ENCODE data around the gene CFAP77.

CFAP77 gene

GRCh38 chr9:132457504-132458236, 47.7 kb downstream of the CFAP77 start:
- no peak for DNase-seq

- no peak for DNase-seq
These were observed 48.4 kb downstream of the CFAP77 start for GRCh38 chr9:132458432-132458831.

DNA sequence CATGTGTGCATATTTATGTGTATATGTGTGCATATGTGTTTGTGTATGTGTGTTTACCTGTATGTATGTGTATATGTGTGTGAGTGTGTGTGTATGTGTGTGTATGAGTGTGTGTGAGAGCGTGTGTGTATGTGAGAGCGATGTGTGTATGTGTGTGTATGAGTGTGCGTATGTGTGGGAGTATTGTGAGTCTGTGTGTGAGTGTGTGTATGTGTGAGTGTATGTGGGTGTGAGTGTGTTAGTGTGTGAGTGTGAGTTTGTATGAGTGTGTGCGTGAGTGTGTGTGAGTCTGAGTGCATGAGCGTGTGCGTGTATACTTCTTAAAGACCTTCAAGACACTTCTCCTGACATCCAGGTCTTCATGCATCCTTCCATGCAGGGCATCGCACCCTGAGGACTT, 49.6 kb downstream of the CFAP77 start:
- no peak for DNase-seq

DNA sequence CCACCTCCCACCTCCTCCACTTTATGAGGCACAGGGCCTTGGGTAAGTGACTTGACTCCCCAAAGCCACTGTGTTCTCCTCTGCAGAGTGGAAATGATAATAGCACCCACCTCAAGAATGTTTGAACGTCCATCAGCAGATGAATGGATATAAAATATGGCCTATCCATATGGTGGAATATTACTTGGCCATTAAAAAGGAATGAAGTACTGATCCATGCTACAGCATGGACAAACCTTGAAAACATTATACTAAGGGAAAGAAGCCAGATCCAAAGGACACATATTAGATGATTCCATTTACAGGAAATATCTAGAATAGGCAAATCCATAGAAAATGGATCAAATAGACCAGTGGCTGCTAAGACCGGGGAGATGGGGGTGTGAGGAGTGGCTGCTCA, 50.2 kb downstream of the CFAP77 start:
- no peak for DNase-seq

DNA sequence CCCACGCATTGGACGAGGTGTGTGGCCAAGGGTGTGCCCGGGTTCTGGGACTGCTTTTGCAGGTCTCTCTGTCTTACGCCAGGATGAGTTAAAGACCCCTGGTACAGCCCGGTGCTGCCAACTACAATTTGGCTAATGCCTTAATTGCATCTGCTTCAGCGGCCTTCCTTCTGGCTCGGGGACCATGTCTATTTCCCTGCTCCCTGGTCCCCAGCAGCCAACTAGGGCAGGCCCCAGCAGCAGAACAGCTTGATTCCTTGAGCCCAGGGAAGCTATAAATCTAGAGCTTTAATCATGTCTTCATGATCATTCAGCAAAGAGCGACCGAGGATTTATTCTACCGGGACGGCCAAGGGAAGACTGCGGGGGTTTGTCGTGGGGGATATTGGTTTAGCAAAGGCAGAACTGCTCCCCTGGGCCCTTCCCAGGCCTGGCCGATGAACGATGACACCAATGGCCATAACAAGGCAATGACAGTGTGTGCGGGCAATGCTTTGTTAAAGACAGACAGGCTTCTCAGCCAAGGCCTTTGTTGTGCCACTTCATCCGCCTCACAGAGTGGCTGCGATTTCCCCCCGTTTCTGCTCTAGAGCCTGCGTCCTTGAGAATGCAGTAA, 51.4 kb downstream of the CFAP77 start:
- DNase-seq = no peak

DNA sequence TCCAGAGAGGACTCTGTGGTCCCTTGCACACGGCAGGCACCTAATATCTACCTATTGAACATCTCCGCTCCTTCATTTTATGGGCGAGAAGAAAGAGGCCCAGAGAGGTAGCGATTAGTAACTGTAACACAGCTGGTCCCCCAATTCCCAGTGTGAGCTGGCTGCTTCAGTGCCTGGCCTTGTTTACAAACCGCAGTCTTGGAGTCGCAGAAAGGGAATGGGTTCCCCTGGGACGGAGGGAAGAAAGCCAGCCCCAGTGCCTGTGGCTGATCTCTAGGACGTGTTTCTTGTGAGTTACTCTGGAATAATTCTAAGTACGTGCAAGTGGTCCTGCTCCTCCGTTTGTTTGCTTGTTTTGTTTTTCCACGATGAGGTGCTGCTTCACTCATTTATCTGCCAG, 52.0 kb downstream of the CFAP77 start:
- no peak for DNase-seq

- no peak for DNase-seq
These were observed 54.5 kb downstream of the CFAP77 start for GRCh38 chr9:132464547-132464946.

- DNase-seq = no peak
These were observed 55.2 kb downstream of the CFAP77 start for GRCh38 chr9:132465131-132465635.

DNA sequence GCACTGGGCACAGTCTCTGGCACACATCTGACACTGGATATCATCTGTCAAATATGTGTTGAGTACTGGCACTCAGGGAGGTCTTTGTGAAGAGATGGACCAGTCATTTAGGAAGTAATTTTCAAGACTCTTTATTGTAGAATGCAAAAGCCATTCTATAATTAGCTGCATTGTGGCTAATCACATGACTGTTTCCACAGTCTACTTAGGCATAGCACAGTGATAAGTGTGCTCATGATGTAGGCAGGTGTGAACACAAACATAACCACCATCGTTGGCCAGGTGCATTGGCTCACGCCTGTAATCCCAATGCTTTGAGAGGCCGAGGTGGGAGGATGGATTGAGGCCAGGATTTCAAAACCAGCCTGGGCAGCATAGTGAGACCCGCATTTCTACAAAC, 62.2 kb downstream of the CFAP77 start:
- no peak for DNase-seq

DNA sequence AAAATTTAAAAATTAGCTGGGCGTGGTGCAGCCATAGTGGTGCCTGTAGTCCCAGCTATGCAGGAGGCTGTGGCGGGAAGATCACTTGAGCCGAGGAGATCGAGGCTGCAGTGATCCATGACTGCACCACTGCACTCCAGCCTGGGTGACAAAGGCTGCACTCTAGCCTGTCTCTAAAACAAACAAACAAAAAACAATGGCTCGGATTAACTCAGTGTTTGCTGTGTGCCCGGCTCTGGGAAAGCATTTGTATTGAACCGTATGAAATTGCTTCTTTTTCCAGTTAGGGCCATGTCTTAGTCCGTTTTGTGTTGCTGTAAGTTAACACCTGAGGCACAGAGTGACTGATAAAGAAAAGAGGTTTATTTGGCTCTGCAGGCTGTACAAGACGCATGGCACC, 62.6 kb downstream of the CFAP77 start:
- no peak for DNase-seq

DNA sequence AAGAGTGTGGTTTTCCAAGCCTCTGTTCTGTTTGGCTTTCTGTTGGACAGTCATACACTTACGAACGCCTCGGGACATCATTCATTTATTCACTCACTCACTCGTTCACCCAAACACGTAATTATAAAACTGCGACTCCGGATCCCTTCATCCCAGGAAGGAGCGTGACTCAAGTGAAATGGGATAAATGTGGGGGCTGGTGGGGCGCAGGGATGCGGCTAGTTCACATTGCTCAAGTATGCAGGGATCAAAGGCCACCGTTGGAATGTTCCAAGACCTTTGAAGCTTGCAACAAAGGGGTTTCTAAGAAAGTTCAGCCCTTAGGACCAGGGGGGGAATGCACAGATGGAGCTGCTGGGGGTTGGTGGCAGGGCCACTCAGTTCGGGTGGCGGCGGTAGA, 64.2 kb downstream of the CFAP77 start:
- no peak for DNase-seq

DNA sequence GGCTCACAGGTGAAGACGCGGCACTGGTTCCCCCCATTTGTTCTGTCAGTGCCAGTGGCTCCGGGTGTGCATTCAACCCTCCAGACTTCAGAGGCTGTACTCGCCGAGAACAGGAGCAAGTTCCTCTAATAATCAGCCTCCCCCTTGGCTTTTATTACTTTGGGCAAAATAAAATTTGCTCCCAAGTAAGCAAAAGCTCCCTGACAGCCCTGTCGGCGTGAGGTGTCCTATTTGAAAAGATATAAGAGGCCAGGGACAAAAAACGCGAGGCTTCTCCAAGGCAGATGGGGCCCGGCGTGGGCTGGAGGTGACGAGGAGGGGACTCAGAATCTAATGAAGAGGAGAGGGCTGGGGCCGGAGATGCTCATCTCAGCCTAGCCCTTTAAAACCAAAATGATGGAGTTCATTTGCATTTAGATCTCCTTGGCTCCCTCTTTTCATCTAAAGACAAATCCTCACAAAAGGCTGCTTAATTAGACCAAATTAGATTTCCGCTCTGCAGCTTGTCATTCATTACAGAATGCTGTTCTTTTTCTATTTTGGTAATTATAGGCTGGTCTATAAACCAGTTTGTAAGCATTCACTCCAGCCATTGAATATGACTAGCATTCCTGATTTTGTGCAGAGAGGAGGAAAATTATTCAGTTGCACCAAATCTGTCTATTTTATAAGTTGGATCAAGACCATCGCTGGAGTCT, 68.5 kb downstream of the CFAP77 start:
- no peak for DNase-seq

- no peak for DNase-seq
These were observed 69.7 kb downstream of the CFAP77 start for GRCh38 chr9:132479733-132480132.

DNA sequence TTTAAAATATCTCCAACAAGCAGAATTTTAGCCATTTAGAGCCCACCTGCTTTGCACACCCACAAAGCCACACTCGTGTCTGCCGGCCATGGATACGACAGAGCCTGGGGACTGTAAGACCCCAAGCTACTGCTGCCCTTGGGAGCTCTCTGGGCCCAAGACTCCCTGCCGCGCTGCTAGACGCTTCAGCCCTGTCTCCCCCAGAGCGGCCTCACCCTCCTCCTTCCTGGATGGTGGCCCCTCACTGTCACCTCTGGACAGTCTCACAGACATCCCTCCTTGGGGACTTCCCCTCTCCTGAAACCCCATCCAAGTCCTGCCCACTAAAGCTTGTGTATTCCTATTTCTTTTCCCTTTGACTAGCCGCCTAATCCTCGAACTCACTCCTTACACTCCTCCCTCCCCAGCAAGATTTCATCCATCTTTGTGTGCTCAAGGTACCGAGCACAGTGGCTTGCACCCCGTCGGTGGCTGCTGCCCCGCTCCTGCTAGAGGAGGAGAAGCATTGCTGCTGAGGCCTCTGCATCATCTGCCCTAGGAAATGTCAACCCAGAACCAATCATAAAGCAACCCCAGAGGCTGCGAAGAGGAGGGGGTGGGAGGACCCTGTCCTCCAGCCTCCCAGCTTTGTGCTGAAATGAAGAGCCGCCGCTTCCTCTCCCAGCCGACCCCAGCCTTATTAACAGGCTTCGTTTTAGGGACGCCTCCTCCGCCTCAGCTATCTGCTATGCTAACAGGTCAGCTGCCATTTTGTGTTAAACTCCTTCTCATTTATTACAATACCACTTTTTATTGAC, 71.2 kb downstream of the CFAP77 start:
- DNase-seq = no peak

DNA sequence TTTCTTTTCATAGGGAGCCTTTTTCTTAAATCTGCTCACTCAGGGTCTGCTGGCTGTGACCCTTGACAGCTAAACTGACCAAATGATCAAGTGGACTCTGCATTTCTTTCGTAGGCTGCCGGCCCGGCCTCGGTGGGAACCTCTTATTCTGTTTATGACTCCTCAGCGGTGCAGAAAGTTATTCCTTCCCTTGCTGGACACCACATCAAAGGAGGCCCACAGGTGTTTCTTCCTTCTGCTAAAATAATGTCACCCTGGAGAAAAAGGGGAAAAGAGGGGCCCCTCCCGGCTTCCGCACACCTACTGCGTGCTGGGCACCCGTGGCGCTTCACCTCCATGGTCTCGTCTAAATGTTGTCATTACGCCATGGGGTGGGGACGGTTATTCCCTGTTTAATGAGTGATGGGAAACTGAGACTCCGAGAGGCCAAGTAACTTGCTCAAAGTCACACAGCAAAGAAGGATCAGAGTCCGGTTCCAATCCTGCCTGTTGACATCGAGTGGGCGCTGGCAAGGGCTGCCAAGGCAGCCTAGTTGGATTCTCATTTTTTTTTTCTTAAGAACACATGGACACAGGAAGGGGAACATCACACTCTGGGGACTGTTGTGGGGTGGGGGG, 72.3 kb downstream of the CFAP77 start:
- DNase-seq = no peak

DNA sequence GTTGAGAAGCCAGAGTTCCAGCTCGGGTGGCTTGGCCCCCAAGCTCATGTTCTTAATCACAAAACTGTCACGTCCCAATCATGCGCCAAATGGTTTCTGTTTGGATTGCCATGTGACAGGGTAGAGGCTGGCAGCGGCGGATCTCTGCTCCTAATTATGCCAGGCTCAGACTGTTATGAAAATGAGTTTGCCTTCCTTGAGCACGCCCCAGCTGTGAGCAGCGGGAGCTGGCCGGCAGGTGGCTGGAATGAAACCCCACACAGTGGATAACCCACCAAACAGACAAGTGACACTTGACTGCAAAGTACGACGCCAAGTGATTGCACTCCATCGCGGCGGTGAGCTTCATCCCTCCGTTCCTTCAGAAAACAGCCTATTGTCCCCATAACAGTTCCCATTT, 75.4 kb downstream of the CFAP77 start:
- DNase-seq = no peak

DNA sequence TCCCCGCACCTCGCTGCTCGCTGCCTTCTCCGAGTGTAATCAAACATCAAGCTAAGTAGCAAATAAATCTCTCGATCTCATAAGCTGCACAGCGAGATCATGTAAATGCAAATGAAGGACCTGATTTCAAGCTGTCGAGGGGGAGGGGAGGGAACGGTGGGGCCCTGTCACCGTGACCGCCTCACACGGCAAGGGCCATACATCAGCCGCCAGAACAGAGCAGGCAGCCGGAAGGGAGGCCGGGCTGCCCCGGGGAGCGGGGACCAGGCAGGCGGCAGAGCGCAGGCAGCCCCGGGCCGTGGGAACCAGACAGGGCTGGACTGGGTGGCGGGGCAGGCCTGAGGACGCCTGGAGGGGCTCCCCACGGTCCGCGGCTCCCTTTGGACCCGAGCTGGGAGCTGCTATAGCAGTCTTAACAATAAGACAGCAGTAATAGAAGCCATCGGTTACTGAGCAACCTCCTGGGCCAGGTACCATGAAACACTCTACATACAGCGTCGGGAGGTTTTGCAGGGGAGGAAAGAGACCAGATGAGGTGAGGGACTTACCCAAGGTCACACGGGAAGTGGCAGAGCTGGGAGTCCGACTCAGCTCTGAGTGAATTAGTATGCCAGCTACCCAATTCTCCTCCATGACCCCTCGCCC, 76.8 kb downstream of the CFAP77 start:
- peak; percentile 11 to 12 for DNase-seq

DNA sequence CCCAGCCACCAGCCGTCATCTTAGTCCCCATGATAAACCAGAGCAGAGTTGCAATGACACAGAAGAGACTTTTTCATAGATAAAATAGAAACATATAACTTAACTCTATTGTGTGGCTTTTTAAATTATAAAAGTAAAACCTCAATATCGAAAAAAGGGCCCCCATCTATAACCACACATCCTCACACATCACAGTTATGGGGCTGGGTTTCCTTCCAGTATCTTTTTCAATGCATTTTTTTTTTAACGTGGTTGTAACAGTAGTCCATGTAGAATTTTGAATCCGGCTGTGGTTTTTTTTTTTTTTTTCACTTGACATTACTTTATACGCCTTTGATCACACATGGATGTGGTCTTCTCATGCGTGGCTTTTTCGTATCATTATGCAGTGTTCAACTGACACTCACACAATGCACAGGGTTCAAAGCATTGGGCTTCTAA, 77.4 kb downstream of the CFAP77 start:
- DNase-seq = no peak

DNA sequence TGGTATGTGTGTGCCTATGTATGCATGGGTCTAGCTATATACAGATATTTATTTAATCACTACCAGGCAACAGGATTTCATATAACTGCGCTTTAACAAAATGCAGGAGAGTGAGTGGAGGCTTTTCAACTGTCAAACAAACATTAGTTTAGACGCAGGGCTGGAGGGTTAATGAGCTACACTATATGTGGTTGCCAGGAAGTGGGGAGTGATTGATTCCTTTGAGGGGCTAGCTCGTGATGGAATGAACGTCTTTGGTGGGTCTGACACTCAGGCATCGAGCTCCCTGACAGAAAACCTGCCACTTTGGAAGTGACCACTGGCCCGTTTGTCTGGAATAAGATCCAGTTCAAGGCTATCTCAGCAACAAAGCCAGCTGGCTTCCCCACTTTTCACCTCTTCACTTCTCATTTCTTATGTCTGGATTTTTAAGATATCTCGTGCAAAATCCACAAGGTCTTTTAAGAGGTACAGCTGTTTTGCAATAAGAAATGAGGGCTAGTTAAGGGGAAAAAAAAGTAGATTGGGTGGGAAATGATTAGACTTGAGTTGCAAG, 78.0 kb downstream of the CFAP77 start:
- DNase-seq = no peak

GRCh38 chr9:132488626-132489025, 78.6 kb downstream of the CFAP77 start:
- DNase-seq = no peak

DNA sequence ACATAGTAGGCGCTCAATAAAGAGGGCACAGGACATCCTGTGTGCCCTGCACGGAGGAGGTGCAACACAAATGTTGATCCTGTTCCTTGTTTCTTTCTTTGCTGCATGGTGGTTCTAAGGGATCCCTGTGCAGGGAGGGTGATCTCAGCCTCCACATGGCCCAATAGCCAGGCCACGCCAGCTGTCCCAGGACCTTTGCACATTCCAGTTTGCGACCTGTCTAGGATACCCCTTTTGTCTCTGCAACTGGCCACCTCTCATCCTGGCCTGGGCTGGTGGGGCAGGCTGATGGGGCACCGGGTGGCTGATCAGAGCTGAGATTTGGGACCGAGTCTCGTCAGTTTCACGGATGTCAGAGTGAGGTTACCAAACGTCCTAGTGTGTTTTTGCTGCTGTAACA, 79.5 kb downstream of the CFAP77 start:
- DNase-seq = no peak

- no peak for DNase-seq
These were observed 84.8 kb downstream of the CFAP77 start for GRCh38 chr9:132494857-132495256.
